UCSD-AML1 (cell line): ENCODE data around the gene TBC1D22A.

ENCODE experiments used
- DNase-seq: peaks from one replicate; lab custom pipeline; 2025; ENCODE audit not compliant: unreplicated experiment; lab: John Stamatoyannopoulos, UW

TBC1D22A gene

GRCh38 chr22:47145883-47146282 lies 383.4 kb downstream of the TBC1D22A start:
- DNase-seq = no peak

- no peak for DNase-seq
These were observed 383.9 kb downstream of the TBC1D22A start for GRCh38 chr22:47146391-47146790.

GRCh38 chr22:47146941-47147340 lies 384.5 kb downstream of the TBC1D22A start:
- DNase-seq = no peak

DNA sequence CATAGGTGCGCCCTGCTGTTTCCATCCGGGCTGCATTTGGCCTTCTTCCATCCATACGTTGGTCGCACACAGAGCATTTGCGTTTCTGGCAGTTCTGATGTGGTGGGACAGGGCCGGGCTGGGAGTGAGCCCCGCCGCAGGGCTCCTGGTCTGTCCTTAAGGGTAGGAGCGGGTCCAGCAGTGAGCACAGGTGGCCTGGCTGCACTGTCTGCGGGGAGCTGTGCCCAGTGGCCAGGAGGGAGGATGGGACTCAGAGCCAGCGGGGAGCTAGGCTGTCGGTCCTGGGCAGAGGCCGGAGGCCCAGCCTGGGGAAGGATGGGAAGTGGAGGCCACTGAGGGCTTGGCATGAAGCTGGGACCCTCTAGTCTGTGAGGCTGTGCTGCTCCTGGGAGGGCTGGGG lies 385.1 kb downstream of the TBC1D22A start:
- no peak for DNase-seq

DNA sequence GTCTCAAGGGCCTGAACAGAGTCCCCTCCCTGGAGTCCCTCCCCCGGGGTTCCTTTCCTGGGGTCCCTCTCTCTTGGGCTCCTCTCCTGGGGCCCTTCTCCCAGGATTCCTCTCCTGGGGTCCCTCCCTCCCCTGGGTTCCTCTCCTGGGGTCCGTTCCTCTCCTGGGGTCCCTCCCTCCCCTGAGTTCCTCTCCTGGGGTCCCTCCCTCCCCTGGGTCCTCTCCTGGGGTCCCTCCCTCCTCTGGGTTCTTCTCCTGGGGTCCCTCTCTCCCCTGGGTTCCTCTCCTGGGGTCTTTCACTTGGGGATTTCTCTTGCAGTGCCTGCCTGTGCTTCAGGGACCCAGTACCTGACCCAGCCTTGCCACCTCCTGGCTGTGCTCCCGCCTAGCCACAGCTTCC lies 386.1 kb downstream of the TBC1D22A start:
- no peak for DNase-seq

GRCh38 chr22:47148956-47149728 lies 386.7 kb downstream of the TBC1D22A start:
- DNase-seq = peak; percentile 69

DNA sequence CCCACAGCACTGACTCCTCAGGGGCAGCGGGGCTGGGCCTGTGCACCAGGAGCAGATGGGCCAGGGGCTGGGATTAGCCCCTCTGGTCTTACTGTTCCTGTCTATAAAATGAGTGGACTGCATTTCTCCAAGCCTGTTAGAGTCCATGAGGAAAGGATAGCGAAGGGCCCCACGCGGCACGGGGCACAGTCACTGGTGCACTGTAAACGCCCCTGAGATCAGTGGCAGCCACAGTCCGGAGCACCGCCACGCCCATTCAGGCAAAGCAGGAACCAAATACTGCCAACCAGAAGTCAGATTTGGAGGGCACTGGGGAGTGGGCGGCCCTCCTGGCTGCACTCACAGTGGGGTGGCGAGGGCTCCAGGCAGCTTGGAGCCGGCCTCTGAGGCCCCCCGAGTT lies 387.5 kb downstream of the TBC1D22A start:
- no peak for DNase-seq

DNA sequence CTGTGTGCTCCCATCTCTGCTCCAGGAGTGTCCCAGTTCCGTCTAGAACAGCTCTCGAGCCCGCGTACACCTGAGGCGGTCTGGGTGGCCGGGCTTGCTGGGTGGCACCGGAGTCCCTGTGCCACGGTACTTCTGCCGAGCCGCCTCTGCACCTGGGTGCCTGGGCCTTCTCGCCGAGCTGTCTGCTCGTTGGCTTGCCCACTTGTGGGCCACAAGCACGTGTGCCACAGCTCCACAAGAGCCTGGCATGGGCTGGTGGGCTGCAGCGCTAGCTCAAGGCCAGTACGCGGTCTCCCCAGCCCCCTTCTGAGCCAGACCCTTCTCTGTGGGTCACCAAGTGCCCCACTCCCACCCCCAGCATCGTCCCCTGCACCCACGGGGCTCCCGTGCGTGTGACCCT lies 388.0 kb downstream of the TBC1D22A start:
- no peak for DNase-seq

DNA sequence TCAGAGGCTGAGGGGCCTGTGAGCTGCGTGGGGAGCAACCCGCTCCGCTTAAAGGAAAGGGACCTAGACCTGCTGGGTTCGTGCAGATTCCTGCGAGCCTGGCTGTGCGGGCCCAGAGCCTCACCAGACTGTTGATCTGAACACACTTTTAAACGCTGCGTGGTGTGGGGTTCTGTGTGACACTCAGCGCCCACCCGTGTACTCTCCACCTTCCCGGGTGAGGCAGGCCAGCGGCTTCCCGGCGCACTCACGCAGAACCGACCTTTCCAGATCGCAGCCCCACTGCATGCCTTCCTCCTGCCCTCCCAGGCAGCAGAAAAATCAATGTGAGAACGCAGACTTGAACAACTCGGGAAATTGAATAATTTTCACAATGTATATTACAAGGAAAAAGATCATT lies 388.6 kb downstream of the TBC1D22A start:
- no peak for DNase-seq

DNA sequence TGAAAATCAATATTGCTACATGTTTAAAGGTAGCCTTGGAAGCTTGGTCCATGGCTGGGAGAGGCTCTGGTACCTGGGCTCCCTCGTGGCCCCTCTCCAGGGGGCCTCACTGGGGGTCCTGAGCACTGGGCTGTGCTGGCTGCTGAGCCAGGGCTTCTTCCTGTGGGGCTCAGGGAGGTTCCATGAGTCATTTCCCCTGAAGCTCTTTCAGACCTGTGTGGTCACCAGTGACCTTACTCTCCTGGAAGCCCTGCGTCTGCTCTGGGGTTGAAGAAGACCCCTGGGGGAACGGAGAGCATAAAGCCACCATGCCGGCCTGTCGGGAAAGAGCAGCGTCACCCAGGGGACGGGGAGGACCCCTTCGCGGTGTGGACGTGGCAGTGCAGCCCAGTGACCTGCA lies 389.0 kb downstream of the TBC1D22A start:
- DNase-seq = peak; percentile 25

- DNase-seq = no peak
These were observed 389.8 kb downstream of the TBC1D22A start for GRCh38 chr22:47152236-47152635.

- no peak for DNase-seq
These were observed 390.5 kb downstream of the TBC1D22A start for GRCh38 chr22:47152938-47153337.

GRCh38 chr22:47153854-47154525 lies 391.5 kb downstream of the TBC1D22A start:
- DNase-seq = no peak

DNA sequence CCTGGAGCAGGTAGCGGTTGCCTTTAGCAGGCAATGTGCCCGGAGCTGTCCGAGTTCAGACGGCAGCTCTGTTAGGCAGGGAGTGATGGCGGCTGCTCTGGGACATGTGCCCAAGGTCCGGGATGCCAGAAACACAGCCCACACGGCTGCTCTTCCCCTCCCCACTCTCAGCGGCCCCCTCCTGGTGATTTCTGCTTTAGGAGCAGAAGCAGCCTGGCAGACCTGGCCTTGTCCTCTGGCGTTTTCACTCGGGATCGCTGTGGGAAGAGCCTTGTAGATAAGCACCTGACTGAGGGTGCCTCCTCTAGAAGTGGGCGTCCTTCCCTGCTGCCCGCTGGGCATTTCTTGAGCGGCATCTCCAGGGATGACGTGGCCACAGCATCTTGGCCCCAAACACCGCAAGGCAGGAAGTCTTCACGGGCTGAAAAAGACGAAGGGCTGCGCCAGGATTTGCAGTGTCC lies 392.2 kb downstream of the TBC1D22A start:
- no peak for DNase-seq

DNA sequence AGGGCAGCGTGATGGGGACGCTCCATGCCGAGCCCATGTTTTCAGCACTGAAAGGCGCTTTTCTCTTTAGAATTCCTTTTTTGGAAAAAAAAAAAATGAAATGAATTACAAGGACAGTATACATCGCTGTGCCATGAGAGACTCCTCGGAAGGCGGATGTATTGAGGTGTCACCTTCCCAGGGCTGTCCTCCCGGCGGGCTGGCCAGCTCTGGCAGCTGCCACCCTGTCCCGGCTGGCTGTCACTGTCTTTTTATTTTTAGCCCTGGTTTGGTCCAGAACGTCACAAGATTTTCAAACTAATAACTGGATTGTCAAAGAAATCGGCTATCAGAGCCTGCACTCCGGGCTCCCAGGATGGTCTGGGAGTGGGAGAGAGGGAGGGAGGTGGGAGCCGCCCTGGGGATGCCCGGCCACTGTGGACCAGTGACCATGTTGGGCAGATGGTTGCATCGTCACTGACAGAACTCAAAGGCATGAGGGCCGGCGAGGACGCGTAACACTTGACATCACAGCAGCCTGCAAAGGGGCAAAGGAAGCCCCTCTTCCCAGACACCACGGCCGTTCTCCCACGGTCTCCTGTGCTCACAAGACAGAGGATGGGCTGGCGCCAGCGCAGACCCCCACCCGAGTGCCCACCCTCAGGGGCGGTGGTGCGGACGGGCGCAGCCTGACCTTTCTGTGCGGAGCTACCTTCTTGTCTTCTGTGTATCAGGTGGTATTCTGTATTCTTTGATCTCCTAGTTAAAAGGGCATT lies 392.9 kb downstream of the TBC1D22A start:
- DNase-seq = no peak

- DNase-seq = no peak
These were observed 393.5 kb downstream of the TBC1D22A start for GRCh38 chr22:47155912-47156311.

- no peak for DNase-seq
These were observed 394.1 kb downstream of the TBC1D22A start for GRCh38 chr22:47156352-47157092.

- no peak for DNase-seq
These were observed 394.6 kb downstream of the TBC1D22A start for GRCh38 chr22:47157093-47157420.

GRCh38 chr22:47157486-47158270 lies 395.2 kb downstream of the TBC1D22A start:
- DNase-seq = no peak

DNA sequence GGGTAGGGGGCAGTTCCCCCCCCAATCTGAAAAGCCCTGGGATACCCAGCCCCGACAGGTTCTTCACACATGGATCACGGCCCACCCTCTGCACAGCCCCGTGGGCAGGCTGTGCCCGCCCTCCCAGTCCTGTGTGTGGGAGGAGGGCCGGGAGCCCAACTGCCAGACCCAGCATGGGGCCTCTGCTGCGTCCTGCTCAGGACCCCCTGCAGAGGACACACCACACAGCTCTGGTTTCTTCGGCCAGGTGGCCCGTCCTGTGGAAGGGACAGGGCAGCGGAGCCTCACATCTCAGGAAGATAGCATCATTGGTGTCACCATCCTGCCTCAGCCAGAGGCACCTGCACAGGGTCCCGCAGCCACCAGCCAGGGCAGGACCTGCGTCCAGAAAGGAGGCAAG lies 396.0 kb downstream of the TBC1D22A start:
- no peak for DNase-seq
